Stomach (tissue), 9 donors: Measurements from ENCODE around the gene PLPP1. TPM values are rescaled to one million over a fixed set of nuclear protein-coding genes. Genes with fewer than 3 reads are reported as not detected.
"Not testable (repeated sequence)": the region's sequence is repeated elsewhere in the genome, so short reads cannot be mapped to it uniquely, and the experiment has no call there.

ENCODE experiments used
- DNase-seq, 2 donors: peaks; one replicate each; pipeline versions ENCODE4 v3.0.0 to v3.0.0-alpha.2; 2013 to 2019
- H3K27ac ChIP-seq, 5 donors: fragments of 200-600 bp in 4 of 5; sonication (generic) in 4 of 5; one replicate each; pipeline ENCODE4 v1.5.1; 2013 to 2019; ENCODE audit warnings: mild to moderate bottlenecking in 1 of 5, moderate library complexity in 1 of 5
- H3K27me3 ChIP-seq, 3 donors: fragments of 200-600 bp; sonication (generic); one replicate each; pipeline ENCODE4 v1.5.1; 2017 to 2019; ENCODE audit warnings: mixed run types in 1 of 3
- H3K36me3 ChIP-seq, 4 donors: fragments of 200-600 bp; sonication (generic); 1 replicate in 3 of 4; 2 replicates in 1 of 4; pipeline ENCODE4 v1.5.1; 2016 to 2019
- H3K4me1 ChIP-seq, 4 donors: fragments of 200-600 bp; sonication (generic); one replicate each; pipeline ENCODE4 v1.5.1; 2016 to 2019
- H3K4me3 ChIP-seq, 4 donors: fragments of 200-600 bp; sonication (generic) in 3 of 4; one replicate each; pipeline ENCODE4 v1.5.1; 2016 to 2019; ENCODE audit warnings: mild to moderate bottlenecking in 1 of 4
- H3K9me3 ChIP-seq, 4 donors: fragments of 200-600 bp; sonication (generic); one replicate each; pipeline ENCODE4 v1.5.1; 2016 to 2019
- CTCF ChIP-seq, 7 experiments: fragments of 450-650 bp in 4 of 7; fragments of 200-600 bp in 3 of 7; sonication (generic) in 3 of 7; IDR thresholded peaks; one replicate each; pipeline ENCODE4 v1.5.1; 2016 to 2019; ENCODE audit warnings: antibody characterized with exemption in 7 of 7, control low read depth in 2 of 7, mild to moderate bottlenecking in 1 of 7
- EP300 ChIP-seq: sonication (generic); formaldehyde crosslinking; IDR thresholded peaks from one replicate; pipeline ENCODE4 v1.6.1; 2017; ENCODE audit warnings: antibody characterized with exemption
- POLR2A ChIP-seq, 4 donors: fragments of 450-650 bp; IDR thresholded peaks; one replicate each; pipeline ENCODE4 v1.6.1; 2016; ENCODE audit warnings: antibody characterized with exemption in 4 of 4, control low read depth in 2 of 4, mild to moderate bottlenecking in 1 of 4, moderate library complexity in 1 of 4
- POLR2AphosphoS5 ChIP-seq, 3 donors: sonication (generic); formaldehyde crosslinking; IDR thresholded peaks; one replicate each; pipeline ENCODE4 v1.6.1; 2016; ENCODE audit warnings: antibody characterized with exemption in 3 of 3
- WGBS, 5 donors: extraction: QIAGEN DNeasy Blood & Tissue Kit in 3 of 5; methylation state at CpG; one replicate each; pipeline versions ENCODE4 v1.1.5 to v1.1.7; 2013 to 2018; 5-methylcytosine and 5-hydroxymethylcytosine counted together
- intact Hi-C: fragments of 100-400 bp; cut with DNase I; formaldehyde crosslinking; loops from one replicate; pipeline ENCODE4 v1.15.1; 2023; ENCODE audit warnings: low total_unique reads
- polyA plus RNA-seq, 3 donors: library from polyadenylated mRNA; stranded (reverse); fragments of 200-250 nt; gene quantifications; one replicate each; pipeline ENCODE4 v1.2.3, GENCODE V29; 2013
- total RNA-seq, 5 donors: library from RNA; depleted of rRNA; stranded (reverse); fragments of >200 nt; gene quantifications; one replicate each; pipeline versions ENCODE4 v1.1.0 to v1.2.3, GENCODE V29; 2014 to 2016
- donor health status: healthy with polysubstance abuse.
- donor health status: Bipolar disorder and iron deficiency.
- donor health status: healthy.

The PLPP1 gene
- total and polyA plus RNA-seq, 8 donors: 29.5 to 592 (median 79.8) TPM

GRCh38 chr5:55509097-55509496 is 25.7 kb downstream of the PLPP1 start:
- 93 to 97% (median 95%) methylated on average over 1 of the region's 1 CpG for WGBS, 5 donors
- no peak for TF ChIP-seq CTCF (IDR thresholded peaks at IDR 0.05)
- TF ChIP-seq POLR2AphosphoS5 (IDR thresholded peaks at IDR 0.05): no peak
- TF ChIP-seq EP300: no peak
- no peak for TF ChIP-seq POLR2A (IDR thresholded peaks at IDR 0.05)
- no peak overlapping the region for H3K4me3 ChIP-seq
- DNase-seq: no peak
- no peaks in the 10 kb centered on the region for H3K9me3 ChIP-seq
- peak overlapping the region in 4 of 5 donors; percentile 41 to 72 (median 48) for H3K27ac ChIP-seq
- intact Hi-C loops: no loop called here
- H3K36me3 ChIP-seq: no peaks in the 10 kb centered on the region
- no peaks in the 10 kb centered on the region for H3K27me3 ChIP-seq
- peaks cover 14 to 72% (median 42%) of the 10 kb centered on the region in 4 donors for H3K4me1 ChIP-seq

GRCh38 chr5:55507574-55507973 is 27.2 kb downstream of the PLPP1 start:
- H3K36me3 ChIP-seq: no peaks in the 10 kb centered on the region
- H3K9me3 ChIP-seq: no peaks in the 10 kb centered on the region
- H3K4me1 ChIP-seq: peaks cover 20 to 76% (median 48%) of the 10 kb centered on the region in 4 donors
- H3K27ac ChIP-seq: peak overlapping the region in 1 of 5 donors; percentile 72
- no peak overlapping the region for H3K4me3 ChIP-seq
- intact Hi-C loops: no loop called here
- H3K27me3 ChIP-seq: no peaks in the 10 kb centered on the region
- DNase-seq: no peak
- TF ChIP-seq CTCF (IDR thresholded peaks at IDR 0.05) (no peak), EP300 (no peak), POLR2AphosphoS5 (IDR thresholded peaks at IDR 0.05) (no peak), POLR2A (IDR thresholded peaks at IDR 0.05) (no peak)
- 81 to 91% (median 84%) methylated on average over 2 of the region's 2 CpGs for WGBS, 5 donors

- H3K27me3 ChIP-seq, H3K9me3 ChIP-seq, H3K36me3 ChIP-seq, H3K4me3 ChIP-seq, DNase-seq, H3K27ac ChIP-seq, intact Hi-C loops: not testable (repeated sequence)
- 87 to 97% (median 93%) methylated on average over 6 of the region's 6 CpGs for WGBS, 5 donors
- peaks cover 17 to 77% (median 52%) of the 10 kb centered on the region in 4 donors for H3K4me1 ChIP-seq
Measured at GRCh38 chr5:55505711-55506110, 29.1 kb downstream of the PLPP1 start.

GRCh38 chr5:55503917-55504316 is 30.8 kb downstream of the PLPP1 start:
- intact Hi-C loops, H3K9me3 ChIP-seq, H3K27me3 ChIP-seq, DNase-seq, H3K4me3 ChIP-seq, H3K36me3 ChIP-seq: not testable (repeated sequence)
- Histone ChIP-seq H3K27ac (peak overlapping the region in 1 of 5 donors; percentile 35), H3K4me1 (peaks cover 6 to 70% (median 45%) of the 10 kb centered on the region in 4 donors)
- WGBS, 5 donors: 89 to 98% (median 93%) methylated on average over 7 of the region's 7 CpGs

GRCh38 chr5:55502759-55503158 is 32.0 kb downstream of the PLPP1 start:
- no peaks in the 10 kb centered on the region for H3K9me3 ChIP-seq
- DNase-seq: no peak
- H3K27me3 ChIP-seq: no peaks in the 10 kb centered on the region
- intact Hi-C loops: no loop called here
- H3K4me3 ChIP-seq: no peak overlapping the region
- whole genome bisulfite sequencing, 5 donors: 59 to 71% (median 70%) methylated on average over 3 of the region's 3 CpGs
- H3K36me3 ChIP-seq: no peaks in the 10 kb centered on the region
- peaks cover 18 to 70% (median 49%) of the 10 kb centered on the region in 4 donors for H3K4me1 ChIP-seq
- H3K27ac ChIP-seq: peak overlapping the region in 3 of 5 donors; percentile 19 to 60 (median 38)
- TF ChIP-seq POLR2AphosphoS5 (IDR thresholded peaks at IDR 0.05) (no peak), CTCF (IDR thresholded peaks at IDR 0.05) (no peak), EP300 (no peak), POLR2A (IDR thresholded peaks at IDR 0.05) (no peak)
